Measurements from ENCODE around the gene MRPS33.

Gene MRPS33

GRCh38 chr7:141027043-141027442 lies 12.3 kb upstream of the MRPS33 start:
- H3K27ac Mint-ChIP-seq: no peak overlapping the region
- peaks cover 5% of the 10 kb centered on the region for H3K27me3 Mint-ChIP-seq
- intact Hi-C loops (cut with micrococcal nuclease): no loop called here
- no peak overlapping the region for H3K4me3 Mint-ChIP-seq
- H3K4me1 Mint-ChIP-seq (ENCODE audit: low read depth): no peaks in the 10 kb centered on the region
- H3K36me3 Mint-ChIP-seq (ENCODE audit: low read depth): no peaks in the 10 kb centered on the region
- peaks cover 40% of the 10 kb centered on the region for H3K9me3 Mint-ChIP-seq

- H3K4me3 Mint-ChIP-seq: no peak overlapping the region
- peaks cover 16% of the 10 kb centered on the region for H3K27me3 Mint-ChIP-seq
- H3K4me1 Mint-ChIP-seq (ENCODE audit: low read depth): no peaks in the 10 kb centered on the region
- H3K9me3 Mint-ChIP-seq: peaks cover 38% of the 10 kb centered on the region
- intact Hi-C loops (cut with micrococcal nuclease): no loop called here
- H3K36me3 Mint-ChIP-seq (ENCODE audit: low read depth): no peaks in the 10 kb centered on the region
- H3K27ac Mint-ChIP-seq: no peak overlapping the region
Measured at GRCh38 chr7:141024668-141025067, 9.9 kb upstream of the MRPS33 start.

- intact Hi-C loops (cut with micrococcal nuclease): no loop called here
- no peaks in the 10 kb centered on the region for H3K4me1 Mint-ChIP-seq (ENCODE audit: low read depth)
- H3K36me3 Mint-ChIP-seq (ENCODE audit: low read depth): no peaks in the 10 kb centered on the region
- H3K4me3 Mint-ChIP-seq: no peak overlapping the region
- H3K27me3 Mint-ChIP-seq: peaks cover 20% of the 10 kb centered on the region
- H3K27ac Mint-ChIP-seq: no peak overlapping the region
- peaks cover 24% of the 10 kb centered on the region for H3K9me3 Mint-ChIP-seq
Measured at GRCh38 chr7:141023295-141023694, 8.5 kb upstream of the MRPS33 start.

GRCh38 chr7:141017555-141017954 lies 2.8 kb upstream of the MRPS33 start:
- Mint-ChIP-seq H3K9me3 (peaks cover 9% of the 10 kb centered on the region), H3K4me1 (ENCODE audit: low read depth) (peaks cover 16% of the 10 kb centered on the region), H3K27me3 (peaks cover 32% of the 10 kb centered on the region), H3K4me3 (no peak overlapping the region), H3K36me3 (ENCODE audit: low read depth) (peaks cover 9% of the 10 kb centered on the region), H3K27ac (no peak overlapping the region)
- intact Hi-C loops (cut with micrococcal nuclease): loop anchor here (10.0 kb wide), 1 partner anchor 323 kb away; the partner anchor contains the start of gene NDUFB2

- Mint-ChIP-seq H3K4me1 (ENCODE audit: low read depth) (peaks cover 16% of the 10 kb centered on the region), H3K27ac (no peak overlapping the region), H3K9me3 (peaks cover 9% of the 10 kb centered on the region), H3K4me3 (no peak overlapping the region), H3K36me3 (ENCODE audit: low read depth) (peaks cover 9% of the 10 kb centered on the region), H3K27me3 (peaks cover 32% of the 10 kb centered on the region)
- intact Hi-C loops (cut with micrococcal nuclease): loop anchor here (10.0 kb wide), 1 partner anchor 322 kb away; the partner anchor contains the start of gene NDUFB2
Measured at GRCh38 chr7:141016349-141016748, 1.6 kb upstream of the MRPS33 start.

GRCh38 chr7:141014125-141014523 lies 628 bp downstream of the MRPS33 start:
- Mint-ChIP-seq H3K36me3 (ENCODE audit: low read depth) (peaks cover 23% of the 10 kb centered on the region), H3K4me3 (peak overlapping the region; percentile 84), H3K27me3 (peaks cover 20% of the 10 kb centered on the region), H3K4me1 (ENCODE audit: low read depth) (peaks cover 16% of the 10 kb centered on the region), H3K27ac (peak overlapping the region; percentile 90), H3K9me3 (peaks cover 9% of the 10 kb centered on the region)
- intact Hi-C loops (cut with micrococcal nuclease): loop anchor here (1.0 to 10.0 kb wide), 2 partner anchors 89 to 319 kb away; partner anchors contain the start of gene NDUFB2

- H3K27me3 Mint-ChIP-seq: peaks cover 17% of the 10 kb centered on the region
- H3K4me3 Mint-ChIP-seq: no peak overlapping the region
- no peak overlapping the region for H3K27ac Mint-ChIP-seq
- H3K36me3 Mint-ChIP-seq (ENCODE audit: low read depth): peaks cover 28% of the 10 kb centered on the region
- intact Hi-C loops (cut with micrococcal nuclease): loop anchor here (2.0 to 10.0 kb wide), 2 partner anchors 203 to 319 kb away; partner anchors contain the start of gene NDUFB2
- H3K9me3 Mint-ChIP-seq: peaks cover 9% of the 10 kb centered on the region
- peaks cover 16% of the 10 kb centered on the region for H3K4me1 Mint-ChIP-seq (ENCODE audit: low read depth)
Measured at GRCh38 chr7:141013345-141013715, 1.4 kb downstream of the MRPS33 start.

- Mint-ChIP-seq H3K4me1 (ENCODE audit: low read depth) (peaks cover 16% of the 10 kb centered on the region), H3K4me3 (no peak overlapping the region), H3K36me3 (ENCODE audit: low read depth) (peaks cover 31% of the 10 kb centered on the region), H3K27me3 (peaks cover 12% of the 10 kb centered on the region), H3K27ac (no peak overlapping the region), H3K9me3 (peaks cover 9% of the 10 kb centered on the region)
- intact Hi-C loops (cut with micrococcal nuclease): loop anchor here (2.0 to 10.0 kb wide), 2 partner anchors 202 to 318 kb away; partner anchors contain the start of gene NDUFB2
Measured at GRCh38 chr7:141012696-141013344, 1.9 kb downstream of the MRPS33 start.

GRCh38 chr7:141012044-141012685 lies 2.6 kb downstream of the MRPS33 start:
- intact Hi-C loops (cut with micrococcal nuclease): loop anchor here (2.0 to 10.0 kb wide), 2 partner anchors 201 to 317 kb away; partner anchors contain the start of gene NDUFB2
- peaks cover 9% of the 10 kb centered on the region for H3K9me3 Mint-ChIP-seq
- H3K4me3 Mint-ChIP-seq: no peak overlapping the region
- no peak overlapping the region for H3K27ac Mint-ChIP-seq
- H3K36me3 Mint-ChIP-seq (ENCODE audit: low read depth): peaks cover 37% of the 10 kb centered on the region
- H3K4me1 Mint-ChIP-seq (ENCODE audit: low read depth): peaks cover 16% of the 10 kb centered on the region
- peaks cover 9% of the 10 kb centered on the region for H3K27me3 Mint-ChIP-seq

GRCh38 chr7:141011443-141011842 lies 3.3 kb downstream of the MRPS33 start:
- Mint-ChIP-seq H3K36me3 (ENCODE audit: low read depth) (peaks cover 41% of the 10 kb centered on the region), H3K27ac (no peak overlapping the region), H3K9me3 (peaks cover 5% of the 10 kb centered on the region), H3K4me1 (ENCODE audit: low read depth) (peaks cover 16% of the 10 kb centered on the region), H3K4me3 (no peak overlapping the region), H3K27me3 (peaks cover 5% of the 10 kb centered on the region)
- intact Hi-C loops (cut with micrococcal nuclease): loop anchor here (10.0 kb wide), 1 partner anchor 317 kb away; the partner anchor contains the start of gene NDUFB2

- H3K9me3 Mint-ChIP-seq: no peaks in the 10 kb centered on the region
- intact Hi-C loops (cut with micrococcal nuclease): no loop called here
- no peak overlapping the region for H3K27ac Mint-ChIP-seq
- H3K27me3 Mint-ChIP-seq: no peaks in the 10 kb centered on the region
- no peaks in the 10 kb centered on the region for H3K4me1 Mint-ChIP-seq (ENCODE audit: low read depth)
- H3K36me3 Mint-ChIP-seq (ENCODE audit: low read depth): peaks cover 24% of the 10 kb centered on the region
- H3K4me3 Mint-ChIP-seq: no peak overlapping the region
Measured at GRCh38 chr7:141003172-141004065, 11.3 kb downstream of the MRPS33 start.

GRCh38 chr7:141001546-141001945 lies 13.2 kb downstream of the MRPS33 start:
- intact Hi-C loops (cut with micrococcal nuclease): no loop called here
- Mint-ChIP-seq H3K27ac (no peak overlapping the region), H3K4me3 (no peak overlapping the region), H3K36me3 (ENCODE audit: low read depth) (peaks cover 11% of the 10 kb centered on the region), H3K9me3 (no peaks in the 10 kb centered on the region), H3K4me1 (ENCODE audit: low read depth) (no peaks in the 10 kb centered on the region), H3K27me3 (no peaks in the 10 kb centered on the region)

- no peaks in the 10 kb centered on the region for H3K27me3 Mint-ChIP-seq
- no peak overlapping the region for H3K4me3 Mint-ChIP-seq
- no peak overlapping the region for H3K27ac Mint-ChIP-seq
- intact Hi-C loops (cut with micrococcal nuclease): no loop called here
- no peaks in the 10 kb centered on the region for H3K9me3 Mint-ChIP-seq
- no peaks in the 10 kb centered on the region for H3K4me1 Mint-ChIP-seq (ENCODE audit: low read depth)
- peaks cover 7% of the 10 kb centered on the region for H3K36me3 Mint-ChIP-seq (ENCODE audit: low read depth)
Measured at GRCh38 chr7:141001122-141001521, 13.6 kb downstream of the MRPS33 start.
